HepG2 (cell line): Measurements from ENCODE around the gene IFI30. TPM values are rescaled to one million over a fixed set of nuclear protein-coding genes. Genes with fewer than 3 reads are reported as not detected.
A peak's percentile ranks its signal among the peaks of the same experiment; 100 is the strongest.

Source experiments
- AGO1 ChIP-seq: fragments of 200-400 bp; formaldehyde crosslinking; IDR thresholded peaks from 2 replicates; pipeline ENCODE4 v1.6.1; 2017; ENCODE audit warnings: mild to moderate bottlenecking, low read depth, low read length, moderate library complexity; ENCODE audit not compliant: poor library complexity, severe bottlenecking
- ATF7-NPFF ChIP-seq: sonication (generic); formaldehyde crosslinking; IDR thresholded peaks from 2 replicates; pipeline ENCODE4 v1.8.1; 2023; ENCODE audit warnings: mild to moderate bottlenecking, low read depth, missing genetic modification reagents, moderate library complexity
- GZF1 ChIP-seq: sonication (generic); formaldehyde crosslinking; IDR thresholded peaks from 2 replicates; pipeline ENCODE4 v1.5.1; 2020; ENCODE audit warnings: mild to moderate bottlenecking, missing genetic modification reagents
- HNRNPK ChIP-seq: fragments of 200-400 bp; formaldehyde crosslinking; IDR thresholded peaks from 2 replicates; pipeline ENCODE4 v1.6.1; 2018; ENCODE audit warnings: low read length, low read depth, moderate library complexity, mild to moderate bottlenecking; ENCODE audit not compliant: poor library complexity, severe bottlenecking
- ISL2 ChIP-seq: sonication (generic); formaldehyde crosslinking; IDR thresholded peaks from 2 replicates; pipeline ENCODE4 v1.5.0; 2020; ENCODE audit warnings: missing genetic modification reagents
- KMT2B ChIP-seq: IDR thresholded peaks from 2 replicates; pipeline ENCODE4 v1.6.1; 2016; ENCODE audit warnings: missing genetic modification reagents, missing compliant biosample characterization
- PHF21A ChIP-seq: sonication (generic); formaldehyde crosslinking; IDR thresholded peaks from 2 replicates; pipeline ENCODE4 v1.5.0; 2020; ENCODE audit warnings: mild to moderate bottlenecking, missing genetic modification reagents
- RBAK ChIP-seq: sonication (generic); formaldehyde crosslinking; IDR thresholded peaks from 2 replicates; pipeline ENCODE4 v1.5.1; 2020; ENCODE audit warnings: mild to moderate bottlenecking, missing genetic modification reagents
- SRY ChIP-seq: sonication (generic); formaldehyde crosslinking; IDR thresholded peaks from 2 replicates; pipeline ENCODE4 v1.8.0; 2022; ENCODE audit warnings: mild to moderate bottlenecking, missing genetic modification reagents
- TEAD3 ChIP-seq: optimal IDR thresholded peaks from 2 replicates; pipeline ENCODE3; 2016; ENCODE audit warnings: borderline replicate concordance
- TERF1 ChIP-seq: sonication (generic); formaldehyde crosslinking; IDR thresholded peaks from 2 replicates; pipeline ENCODE4 v1.8.0; 2022; ENCODE audit warnings: mild to moderate bottlenecking, missing genetic modification reagents, moderate library complexity
- ZBTB38 ChIP-seq: sonication (generic); formaldehyde crosslinking; IDR thresholded peaks from 2 replicates; pipeline ENCODE4 v1.5.1; 2020; ENCODE audit warnings: mild to moderate bottlenecking, missing genetic modification reagents
- ZFP91 ChIP-seq: sonication (generic); formaldehyde crosslinking; IDR thresholded peaks from 2 replicates; pipeline ENCODE4 v1.9.0; 2022; ENCODE audit warnings: missing genetic modification reagents, mild to moderate bottlenecking, borderline replicate concordance
- ZFX ChIP-seq: sonication (generic); formaldehyde crosslinking; IDR thresholded peaks from 2 replicates; pipeline ENCODE4 v1.4.0; 2020; ENCODE audit warnings: mild to moderate bottlenecking, low read depth, missing genetic modification reagents, moderate library complexity
- ZFY ChIP-seq: sonication (generic); formaldehyde crosslinking; IDR thresholded peaks from 2 replicates; pipeline ENCODE4 v1.4.0; 2020; ENCODE audit warnings: missing genetic modification reagents
- ZNF138 ChIP-seq: sonication (generic); formaldehyde crosslinking; IDR thresholded peaks from 2 replicates; pipeline ENCODE4 v1.5.0; 2020; ENCODE audit warnings: mild to moderate bottlenecking, low read depth, missing genetic modification reagents
- ZNF280D ChIP-seq: sonication (generic); formaldehyde crosslinking; IDR thresholded peaks from 2 replicates; pipeline ENCODE4 v1.5.1; 2020; ENCODE audit warnings: mild to moderate bottlenecking, missing genetic modification reagents
- ZNF281 ChIP-seq: sonication (generic); formaldehyde crosslinking; IDR thresholded peaks from 2 replicates; pipeline ENCODE4 v1.4.0; 2020; ENCODE audit warnings: missing genetic modification reagents, borderline replicate concordance
- ZNF512 ChIP-seq: sonication (generic); formaldehyde crosslinking; IDR thresholded peaks from 2 replicates; pipeline ENCODE4 v1.4.0; 2020; ENCODE audit warnings: mild to moderate bottlenecking, missing genetic modification reagents
- polyA plus RNA-seq, 8 experiments: library from polyadenylated mRNA; depleted of rRNA in 3 of 8; stranded (reverse) in 7 of 8; unstranded in 1 of 8; fragments of >200 nt; fragmentation: Illumina TruSeq in 4 of 8; extraction: Trizol in 4 of 8; gene quantifications; 2 replicates each; pipeline versions ENCODE4 v1.2.1 to v1.2.3, GENCODE V29; 2011 to 2016; ENCODE audit warnings: low read depth in 4 of 8, missing spikeins in 1 of 8, mixed read lengths in 1 of 8; ENCODE audit not compliant: insufficient read depth in 1 of 8
- total RNA-seq, 5 experiments: library from RNA; depleted of rRNA; stranded (reverse); fragments of >200 nt; fragmentation: Illumina TruSeq; extraction: Trizol; gene quantifications; 2 replicates each; pipeline ENCODE4 v1.2.3, GENCODE V29; 2016; ENCODE audit warnings: low read depth in 1 of 5

The IFI30 gene
- total and polyA plus RNA-seq, 2 of the 13 experiments (the other 11 are each of a cell fraction or from before 2014, with no cell fraction given): 25.0 to 79.4 TPM

- TF ChIP-seq ZFP91 (CRISPR knock-in tag) (peak; percentile 69; the same call in 1 of the 2 replicates), ATF7-NPFF (CRISPR knock-in tag) (peak; percentile 71), HNRNPK (peak; percentile 80), ZFY (0 out of 2 replicates have a peak, but pooled peaks have one; percentile 12), ZNF281 (CRISPR knock-in tag) (peak; percentile 78), TEAD3 (CRISPR knock-in tag) (peak; percentile 13), ZFX (CRISPR knock-in tag) (peak; percentile 28), ZNF512 (CRISPR knock-in tag) (0 out of 2 replicates have a peak, but pooled peaks have one; percentile 66), PHF21A (CRISPR knock-in tag) (no peak), AGO1 (peak; percentile 15), ZNF280D (CRISPR knock-in tag) (0 out of 2 replicates have a peak, but pooled peaks have one; percentile 49), RBAK (CRISPR knock-in tag) (peak; percentile 50; the same call in 1 of the 2 replicates), SRY (CRISPR knock-in tag) (no peak), KMT2B (CRISPR knock-in tag) (no peak), GZF1 (CRISPR knock-in tag) (no peak), ZNF138 (CRISPR knock-in tag) (0 out of 2 replicates have a peak, but pooled peaks have one; percentile 26), TERF1 (0 out of 2 replicates have a peak, but pooled peaks have one; percentile 74), ZBTB38 (CRISPR knock-in tag) (peak; percentile 43; the same call in 1 of the 2 replicates), ISL2 (0 out of 2 replicates have a peak, but pooled peaks have one; percentile 6)
Observed at GRCh38 chr19:18203408-18203862, 29.8 kb downstream of the IFI30 start (continued).
